AG04449 (cell line): ENCODE results near the gene FTCDNL1.

Experiments used
- CTCF ChIA-PET: fragments of 350-600 bp; formaldehyde crosslinking; extraction: SDS; loops from one replicate; lab custom pipeline; 2021; ENCODE audit warnings: antibody characterized with exemption; lab: Yijun Ruan, JAX
- POLR2A ChIA-PET: fragments of 400-600, 350-600 bp; formaldehyde crosslinking; extraction: SDS; loops from one replicate; lab custom pipeline; 2020; ENCODE audit warnings: antibody characterized with exemption, inconsistent platforms; lab: Yijun Ruan, JAX
- DNase-seq: peaks from one replicate; pipeline ENCODE4 v3.0.0-alpha.2; 2010; ENCODE audit warnings: low read depth, low spot score
- H3K4me3 ChIP-seq: 2 replicates; pipeline ENCODE4 v1.5.1; 2011; ENCODE audit warnings: low read depth, mild to moderate bottlenecking, control low read depth, low read length
- CTCF ChIP-seq: IDR thresholded peaks from one replicate; pipeline ENCODE4 v1.5.1; 2011; ENCODE audit warnings: mild to moderate bottlenecking, moderate library complexity, low read length, control low read depth, inconsistent platforms; ENCODE audit not compliant: insufficient read depth; ENCODE audit errors: missing control alignments

FTCDNL1 gene

DNA sequence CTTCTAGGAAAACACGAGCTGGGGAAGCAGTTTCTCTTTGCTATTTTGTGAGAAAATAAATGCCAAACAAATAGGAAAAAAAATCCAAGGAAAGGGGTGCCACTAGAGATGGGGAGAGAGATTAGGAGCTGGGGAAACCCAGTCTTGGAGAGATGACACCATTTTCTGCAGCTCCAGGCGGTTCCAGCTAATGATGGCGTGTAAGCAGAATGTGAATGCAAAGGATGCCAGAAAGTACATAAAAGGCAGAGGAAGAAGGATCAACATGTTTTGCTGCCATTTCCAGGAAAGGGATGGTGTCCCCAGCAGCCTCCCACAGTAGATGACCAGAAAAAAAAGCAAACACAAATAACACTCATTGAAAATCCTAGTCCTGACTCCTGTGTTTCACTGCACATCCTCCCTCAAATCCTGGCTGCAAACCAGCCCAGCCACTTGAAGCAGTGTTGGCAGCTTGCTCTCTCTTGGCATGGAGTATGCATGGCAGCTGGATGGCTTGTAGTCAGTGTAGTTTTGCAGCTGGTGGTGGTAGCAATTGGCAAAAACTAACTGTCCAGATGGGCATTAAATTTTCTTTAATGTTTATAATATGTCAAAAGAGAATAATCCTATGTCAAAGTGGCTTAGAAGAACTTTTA lies 93.6 kb downstream of the FTCDNL1 start:
- POLR2A ChIA-PET, result no interaction called here
- CTCF ChIA-PET, result interaction anchor here (0.7 to 1.8 kb wide), 2 partner anchors 17 to 121 kb away, joined by 3 to 7 read pairs; no protein-coding TSS in a partner anchor
- DNase-seq, result no peak
- H3K4me3 ChIP-seq, result no peak overlapping the region
- no peak for TF ChIP-seq CTCF

- ChIA-PET POLR2A (no interaction called here), CTCF (interaction anchor here (1.0 to 1.8 kb wide), 2 partner anchors 13 to 17 kb away, joined by 3 to 7 read pairs; no protein-coding TSS in a partner anchor)
- H3K4me3 ChIP-seq, result no peak overlapping the region
- no peak for TF ChIP-seq CTCF
- DNase-seq, result no peak
These were observed 94.2 kb downstream of the FTCDNL1 start for GRCh38 chr2:199756743-199757142.

GRCh38 chr2:199756211-199756610 lies 94.8 kb downstream of the FTCDNL1 start:
- CTCF ChIA-PET, result interaction anchor here (1.0 to 1.8 kb wide), 2 partner anchors 13 to 16 kb away, joined by 3 to 7 read pairs; no protein-coding TSS in a partner anchor
- POLR2A ChIA-PET, result no interaction called here
- TF ChIP-seq CTCF, result no peak
- H3K4me3 ChIP-seq, result no peak overlapping the region
- DNase-seq, result no peak

DNA sequence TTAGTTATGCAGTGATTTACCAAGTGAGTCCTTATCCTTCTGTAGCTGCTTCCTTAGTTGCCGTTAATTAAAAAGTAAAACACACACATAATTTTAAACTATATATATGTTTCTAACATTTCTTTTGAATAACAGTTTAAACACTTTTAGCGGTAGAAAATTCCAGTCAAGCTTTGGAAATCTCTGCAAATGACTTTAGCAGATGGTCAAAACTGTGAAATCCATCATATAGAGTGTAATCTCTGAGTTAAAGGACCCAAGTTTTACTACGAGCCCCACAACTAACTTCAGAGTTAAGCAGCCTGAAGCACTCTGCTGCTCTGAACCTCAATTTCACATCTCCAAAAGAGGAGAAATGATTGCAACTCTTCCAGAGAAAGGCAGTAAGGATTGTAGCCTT lies 96.2 kb downstream of the FTCDNL1 start:
- no peak for TF ChIP-seq CTCF
- DNase-seq, result no peak
- H3K4me3 ChIP-seq, result no peak overlapping the region
- CTCF ChIA-PET, result interaction anchor here (1.5 kb wide), 1 partner anchor 16 kb away, joined by 3 read pairs; no protein-coding TSS in a partner anchor
- POLR2A ChIA-PET, result no interaction called here

GRCh38 chr2:199751492-199752120 lies 99.4 kb downstream of the FTCDNL1 start:
- POLR2A ChIA-PET, result no interaction called here
- TF ChIP-seq CTCF, result no peak
- DNase-seq, result no peak
- H3K4me3 ChIP-seq, result no peak overlapping the region
- CTCF ChIA-PET, result interaction anchor here (0.5 to 4.5 kb wide), 3 partner anchors 12 to 619 kb away, joined by 3 to 30 read pairs (median 3); no protein-coding TSS in a partner anchor

DNA sequence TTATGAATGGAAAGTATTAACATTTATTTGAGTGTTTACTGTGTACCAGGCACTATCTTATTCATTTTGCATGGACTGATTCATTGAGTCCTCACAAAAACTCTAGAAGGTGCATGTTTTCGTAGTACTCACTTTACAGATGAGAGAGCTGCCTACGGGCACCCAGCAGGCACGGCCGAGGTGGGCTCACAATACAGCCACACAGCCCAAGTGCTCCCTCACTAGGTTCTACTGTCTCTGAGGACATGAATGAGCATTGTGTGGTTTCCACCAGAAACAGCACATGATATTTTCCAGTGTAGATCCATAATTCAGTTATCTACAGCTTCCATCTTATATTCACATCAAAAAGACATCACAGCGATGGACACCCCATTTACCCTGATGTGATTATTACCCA lies 101.4 kb downstream of the FTCDNL1 start:
- H3K4me3 ChIP-seq, result no peak overlapping the region
- no peak for TF ChIP-seq CTCF
- ChIA-PET CTCF (interaction anchor here (4.5 kb wide), 1 partner anchor 10 kb away, joined by 30 read pairs; no protein-coding TSS in a partner anchor), POLR2A (no interaction called here)
- DNase-seq, result no peak
